ENCODE data around the gene TMEM140. TPM values are rescaled to one million over a fixed set of nuclear protein-coding genes. Genes with fewer than 3 reads are reported as not detected.

The TMEM140 gene
- total and polyA plus RNA-seq, 4 donors, result 16.1 to 35.2 (median 18.6) TPM

DNA sequence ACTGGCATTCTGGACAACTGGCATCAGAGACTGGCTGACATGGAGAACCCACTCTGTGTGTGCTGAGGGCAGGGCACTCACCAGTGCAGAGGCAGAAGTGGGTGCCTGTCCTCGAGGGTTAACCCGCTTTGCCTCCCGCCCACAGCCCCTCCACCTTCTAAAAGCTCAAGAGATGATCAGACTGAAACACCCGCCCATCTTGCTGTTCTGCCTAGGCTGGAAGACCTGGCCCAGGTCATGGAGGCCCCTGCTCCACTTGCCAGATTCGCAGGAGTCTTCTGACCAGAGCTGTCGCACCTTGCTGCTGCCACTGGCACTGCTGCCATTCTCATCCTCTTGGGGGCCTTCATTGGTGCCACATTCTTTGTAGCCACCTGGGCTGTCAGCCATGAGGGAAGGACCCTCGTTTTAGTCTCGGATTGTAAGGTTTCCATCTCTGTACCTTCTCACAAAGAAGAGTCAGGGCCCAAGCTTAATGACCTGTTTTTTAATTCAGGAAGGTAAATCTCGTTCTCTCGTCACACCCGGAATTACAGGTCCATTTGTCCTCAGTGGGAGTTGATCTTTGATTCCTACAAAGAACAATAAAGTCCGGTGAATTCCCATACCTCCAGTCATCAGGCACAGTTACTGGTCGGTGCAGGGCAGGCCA, 20.7 kb downstream of the TMEM140 start:
- no peak for DNase-seq
- no peak overlapping the region for H3K4me3 ChIP-seq
- no peak for ATAC-seq (ENCODE audit: insufficient read depth, low FRiP score)
- peaks cover 0 to 41% (median 7%) of the 10 kb centered on the region in 5 donors for H3K4me1 ChIP-seq (ENCODE audit: control insufficient read depth in 5 of 5, insufficient read depth in 5 of 5, low read length in 5 of 5)
- 84 to 91% methylated on average over 13 of the region's 13 CpGs for WGBS, 2 donors
- TF ChIP-seq, protein P1, sequence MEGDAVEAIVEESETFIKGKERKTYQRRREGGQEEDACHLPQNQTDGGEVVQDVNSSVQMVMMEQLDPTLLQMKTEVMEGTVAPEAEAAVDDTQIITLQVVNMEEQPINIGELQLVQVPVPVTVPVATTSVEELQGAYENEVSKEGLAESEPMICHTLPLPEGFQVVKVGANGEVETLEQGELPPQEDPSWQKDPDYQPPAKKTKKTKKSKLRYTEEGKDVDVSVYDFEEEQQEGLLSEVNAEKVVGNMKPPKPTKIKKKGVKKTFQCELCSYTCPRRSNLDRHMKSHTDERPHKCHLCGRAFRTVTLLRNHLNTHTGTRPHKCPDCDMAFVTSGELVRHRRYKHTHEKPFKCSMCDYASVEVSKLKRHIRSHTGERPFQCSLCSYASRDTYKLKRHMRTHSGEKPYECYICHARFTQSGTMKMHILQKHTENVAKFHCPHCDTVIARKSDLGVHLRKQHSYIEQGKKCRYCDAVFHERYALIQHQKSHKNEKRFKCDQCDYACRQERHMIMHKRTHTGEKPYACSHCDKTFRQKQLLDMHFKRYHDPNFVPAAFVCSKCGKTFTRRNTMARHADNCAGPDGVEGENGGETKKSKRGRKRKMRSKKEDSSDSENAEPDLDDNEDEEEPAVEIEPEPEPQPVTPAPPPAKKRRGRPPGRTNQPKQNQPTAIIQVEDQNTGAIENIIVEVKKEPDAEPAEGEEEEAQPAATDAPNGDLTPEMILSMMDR (IDR thresholded peaks at IDR 0.05; ENCODE audit: control extremely low read depth, extremely low read depth), result no peak
- no peak overlapping the region for H3K9ac ChIP-seq (ENCODE audit: insufficient read depth in 1 of 2, low read length in 2 of 2)
- H3K27ac ChIP-seq (ENCODE audit: low read depth in 1 of 2, low read length in 1 of 2), result peak overlapping the region in 1 of 2 donors; percentile 99
- H3K9me3 ChIP-seq (ENCODE audit: control insufficient read depth in 4 of 4, insufficient read depth in 3 of 4, low read length in 3 of 4), result no peaks in the 10 kb centered on the region
- no peaks in the 10 kb centered on the region for H3K27me3 ChIP-seq (ENCODE audit: control insufficient read depth in 3 of 3, insufficient read depth in 3 of 3, low read length in 2 of 3)
- H3K36me3 ChIP-seq (ENCODE audit: control insufficient read depth in 4 of 4, insufficient read depth in 4 of 4, low read length in 4 of 4), result peaks cover 0 to 40% (median 25%) of the 10 kb centered on the region in 4 donors

DNA sequence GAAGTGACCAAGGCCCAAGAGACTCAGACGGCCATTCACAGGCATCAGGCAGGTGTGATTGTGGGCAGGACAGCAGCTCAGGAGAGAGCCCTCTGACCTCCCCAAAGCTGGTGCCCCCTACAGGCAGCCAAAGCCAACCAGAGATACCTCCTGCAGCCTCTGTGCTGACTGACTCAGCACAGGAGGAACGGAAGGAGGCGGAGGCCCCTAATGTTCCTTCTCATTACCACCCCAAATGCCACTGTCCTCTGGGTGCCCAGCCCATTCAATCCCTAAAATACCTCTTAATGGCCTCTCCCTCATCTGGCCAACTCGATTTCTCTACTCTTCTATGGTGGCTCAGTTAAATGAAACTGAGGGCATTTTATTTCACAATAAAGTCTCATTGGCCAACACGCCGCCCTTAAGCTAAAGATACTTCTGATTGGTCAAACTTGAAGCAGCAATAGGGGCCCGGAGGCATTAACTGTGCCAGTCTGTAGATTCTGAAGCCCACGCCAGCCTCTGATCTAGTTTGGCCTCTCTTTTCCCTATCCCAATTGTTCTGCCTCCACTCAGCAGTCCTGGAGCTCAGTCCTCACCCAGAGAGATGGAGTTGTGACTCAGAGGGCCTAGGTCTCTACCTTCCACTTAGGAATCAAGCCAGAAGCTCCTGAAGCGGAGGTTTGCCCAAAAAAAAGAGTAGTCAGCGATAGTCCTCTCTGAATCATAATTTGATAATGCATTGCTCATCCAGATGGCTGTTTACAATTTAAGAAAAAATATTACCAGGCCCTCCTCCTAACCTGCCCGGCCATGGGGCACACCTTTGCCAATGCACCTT, 21.5 kb downstream of the TMEM140 start:
- peak overlapping the region; percentile 97 for H3K4me3 ChIP-seq
- H3K4me1 ChIP-seq (ENCODE audit: control insufficient read depth in 5 of 5, insufficient read depth in 5 of 5, low read length in 5 of 5), result peaks cover 0 to 38% (median 7%) of the 10 kb centered on the region in 5 donors
- WGBS, 2 donors, result 37 to 40% methylated on average over 11 of the region's 11 CpGs
- TF ChIP-seq, protein P1 (IDR thresholded peaks at IDR 0.05; ENCODE audit: control extremely low read depth, extremely low read depth), result no peak
- peak overlapping the region; percentile 97 to 99 for H3K27ac ChIP-seq (ENCODE audit: low read depth in 1 of 2, low read length in 1 of 2)
- no peak for DNase-seq
- peaks cover 0 to 37% (median 25%) of the 10 kb centered on the region in 4 donors for H3K36me3 ChIP-seq (ENCODE audit: control insufficient read depth in 4 of 4, insufficient read depth in 4 of 4, low read length in 4 of 4)
- no peaks in the 10 kb centered on the region for H3K27me3 ChIP-seq (ENCODE audit: control insufficient read depth in 3 of 3, insufficient read depth in 3 of 3, low read length in 2 of 3)
- no peaks in the 10 kb centered on the region for H3K9me3 ChIP-seq (ENCODE audit: control insufficient read depth in 4 of 4, insufficient read depth in 3 of 4, low read length in 3 of 4)
- peak; percentile 6 for ATAC-seq (ENCODE audit: insufficient read depth, low FRiP score)
- H3K9ac ChIP-seq (ENCODE audit: insufficient read depth in 1 of 2, low read length in 2 of 2), result peak overlapping the region; percentile 63 to 73

DNA sequence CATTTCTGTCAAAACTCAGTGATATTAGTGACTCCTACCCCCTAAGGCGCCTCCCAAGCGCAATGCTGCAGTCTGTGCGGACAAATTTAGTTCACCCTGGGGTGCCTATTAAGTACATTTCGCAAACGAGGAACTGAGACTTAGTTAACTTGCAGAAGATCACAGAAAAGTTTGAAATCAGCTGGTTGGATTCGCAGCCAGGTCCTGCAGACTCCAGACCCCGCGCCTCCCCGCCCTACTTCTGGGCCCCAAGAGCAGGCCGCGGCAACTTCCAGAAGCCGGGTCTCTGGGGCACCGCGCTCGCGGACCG, 22.0 kb downstream of the TMEM140 start:
- peak overlapping the region; percentile 63 to 73 for H3K9ac ChIP-seq (ENCODE audit: insufficient read depth in 1 of 2, low read length in 2 of 2)
- H3K9me3 ChIP-seq (ENCODE audit: control insufficient read depth in 4 of 4, insufficient read depth in 3 of 4, low read length in 3 of 4), result no peaks in the 10 kb centered on the region
- DNase-seq, result no peak
- ATAC-seq (ENCODE audit: insufficient read depth, low FRiP score), result no peak
- H3K4me3 ChIP-seq, result peak overlapping the region; percentile 97
- peaks cover 0 to 32% (median 25%) of the 10 kb centered on the region in 4 donors for H3K36me3 ChIP-seq (ENCODE audit: control insufficient read depth in 4 of 4, insufficient read depth in 4 of 4, low read length in 4 of 4)
- H3K27ac ChIP-seq (ENCODE audit: low read depth in 1 of 2, low read length in 1 of 2), result peak overlapping the region; percentile 97 to 99
- TF ChIP-seq, protein P1 (IDR thresholded peaks at IDR 0.05; ENCODE audit: control extremely low read depth, extremely low read depth), result no peak
- WGBS, 2 donors, result 1% methylated on average over 17 of the region's 17 CpGs
- H3K4me1 ChIP-seq (ENCODE audit: control insufficient read depth in 5 of 5, insufficient read depth in 5 of 5, low read length in 5 of 5), result peaks cover 0 to 33% (median 7%) of the 10 kb centered on the region in 5 donors
- no peaks in the 10 kb centered on the region for H3K27me3 ChIP-seq (ENCODE audit: control insufficient read depth in 3 of 3, insufficient read depth in 3 of 3, low read length in 2 of 3)

All from lung (tissue), 12 donors.